IMR-90 (cell line): ENCODE measurements around the gene TRABD2A. TPM values are rescaled to one million over a fixed set of nuclear protein-coding genes. Genes with fewer than 3 reads are reported as not detected.

Experiments used
- ATAC-seq: fragments of 200-7000 bp; cut with Tn5 transposase; 2 replicates; pipeline ENCODE4 v1.9.1; 2020; ENCODE audit warnings: low read depth, mild to moderate bottlenecking, moderate library complexity
- BruUV-seq: library from RNA; stranded (reverse); fragments of 400-500 nt; replicated peaks from 2 replicates; lab custom pipeline; 2021; lab: Mats Ljungman, UMichigan
- CTCF ChIA-PET: fragments of 300-600 bp; formaldehyde crosslinking; extraction: SDS; loops from one replicate; lab custom pipeline; 2021; ENCODE audit warnings: antibody characterized with exemption; lab: Yijun Ruan, JAX
- POLR2A ChIA-PET: fragments of 300-600 bp; sonication (Branson Sonifier 250); formaldehyde crosslinking; loops from one replicate; lab custom pipeline; 2022; ENCODE audit warnings: antibody characterized with exemption; ENCODE audit not compliant: unreplicated experiment; lab: Charles Lee
- DNase-seq: peaks from one replicate; pipeline ENCODE4 v3.0.0; 2013
- H2AFZ ChIP-seq: replicated peaks from 2 replicates; pipeline ENCODE3; 2013; ENCODE audit warnings: low read length, mild to moderate bottlenecking; ENCODE audit not compliant: poor library complexity
- H2AK5ac ChIP-seq: 2 replicates; pipeline ENCODE4 v1.6.1; 2013; ENCODE audit warnings: low read depth, low read length, inconsistent platforms
- H2AK9ac ChIP-seq: replicated peaks from 2 replicates; pipeline ENCODE3; 2013; ENCODE audit warnings: mild to moderate bottlenecking, low read depth, low read length, moderate library complexity; ENCODE audit not compliant: poor library complexity
- H2BK120ac ChIP-seq: 2 replicates; pipeline ENCODE4 v1.6.1; 2013; ENCODE audit warnings: low read depth, low read length, inconsistent platforms
- H2BK15ac ChIP-seq: 3 replicates; pipeline ENCODE4 v1.6.1; 2013; ENCODE audit warnings: low read depth, low read length, inconsistent platforms
- H2BK20ac ChIP-seq: 2 replicates; pipeline ENCODE4 v1.6.1; 2013; ENCODE audit warnings: low read depth, mild to moderate bottlenecking, inconsistent platforms, low read length, moderate library complexity
- H2BK5ac ChIP-seq: 2 replicates; pipeline ENCODE4 v1.6.1; 2013; ENCODE audit warnings: mild to moderate bottlenecking, low read depth, low read length, inconsistent platforms; ENCODE audit not compliant: poor library complexity, severe bottlenecking
- H3K14ac ChIP-seq: replicated peaks from 2 replicates; pipeline ENCODE4 v1.6.1; 2013; ENCODE audit warnings: low read depth, low read length, inconsistent platforms
- H3K18ac ChIP-seq: 2 replicates; pipeline ENCODE4 v1.6.1; 2013; ENCODE audit warnings: low read depth, low read length, control low read depth
- H3K23ac ChIP-seq: 2 replicates; pipeline ENCODE4 v1.6.1; 2013; ENCODE audit warnings: low read depth, low read length, inconsistent platforms
- H3K27ac ChIP-seq: 2 replicates; pipeline ENCODE4 v1.5.1; 2013; ENCODE audit warnings: mild to moderate bottlenecking, control low read depth, low read length; ENCODE audit not compliant: insufficient read depth
- H3K27me3 ChIP-seq: 2 replicates; pipeline ENCODE4 v1.6.1; 2013; ENCODE audit warnings: low read length; ENCODE audit not compliant: control insufficient read depth, insufficient read depth
- H3K36me3 ChIP-seq: 2 replicates; pipeline ENCODE4 v1.6.1; 2013; ENCODE audit warnings: low read length, mixed read lengths; ENCODE audit not compliant: control insufficient read depth, insufficient read depth
- H3K4ac ChIP-seq: 2 replicates; pipeline ENCODE4 v1.6.1; 2013; ENCODE audit warnings: low read depth, low read length, inconsistent platforms
- H3K4me1 ChIP-seq: 2 replicates; pipeline ENCODE4 v1.6.1; 2013; ENCODE audit warnings: low read length, mixed read lengths; ENCODE audit not compliant: control insufficient read depth, insufficient read depth
- H3K4me2 ChIP-seq: 2 replicates; pipeline ENCODE4 v1.6.1; 2013; ENCODE audit warnings: low read depth, mild to moderate bottlenecking, control low read depth, low read length, moderate library complexity
- H3K4me3 ChIP-seq: 2 replicates; pipeline ENCODE4 v1.5.1; 2013; ENCODE audit warnings: low read depth, mild to moderate bottlenecking, control low read depth, low read length, moderate library complexity; ENCODE audit not compliant: insufficient read depth
- H3K56ac ChIP-seq: 2 replicates; pipeline ENCODE4 v1.6.1; 2013; ENCODE audit warnings: low read length, inconsistent platforms; ENCODE audit not compliant: insufficient read depth; ENCODE audit errors: extremely low read depth
- H3K79me1 ChIP-seq, 2 experiments: 2 replicates each; pipeline ENCODE4 v1.6.1; 2013; ENCODE audit warnings: low read length in 2 of 2, inconsistent platforms in 1 of 2, low read depth in 1 of 2
- H3K9ac ChIP-seq: 2 replicates; pipeline ENCODE4 v1.6.1; 2013; ENCODE audit warnings: low read depth, low read length, control low read depth
- H3K9me1 ChIP-seq: 2 replicates; pipeline ENCODE4 v1.6.1; 2013; ENCODE audit warnings: low read length, inconsistent platforms; ENCODE audit not compliant: insufficient read depth
- H3K9me3 ChIP-seq: 2 replicates; pipeline ENCODE4 v1.6.1; 2013; ENCODE audit warnings: low read length; ENCODE audit not compliant: control insufficient read depth, insufficient read depth
- H4K20me1 ChIP-seq: 2 replicates; pipeline ENCODE4 v1.6.1; 2013; ENCODE audit warnings: low read length, inconsistent platforms; ENCODE audit not compliant: insufficient read depth
- H4K5ac ChIP-seq: 2 replicates; pipeline ENCODE4 v1.6.1; 2013; ENCODE audit warnings: mild to moderate bottlenecking, low read depth, low read length, control low read depth
- H4K8ac ChIP-seq, 2 experiments: 2 replicates each; pipeline ENCODE4 v1.6.1; 2013; ENCODE audit warnings: low read depth in 2 of 2, low read length in 2 of 2, control low read depth in 1 of 2, inconsistent platforms in 1 of 2
- H4K91ac ChIP-seq: 2 replicates; pipeline ENCODE4 v1.6.1; 2013; ENCODE audit warnings: low read depth, low read length, inconsistent platforms; ENCODE audit not compliant: insufficient read depth
- BHLHE40 ChIP-seq: fragments of 150-350 bp; IDR thresholded peaks from 2 replicates; pipeline ENCODE4 v1.6.1; 2016; ENCODE audit warnings: mild to moderate bottlenecking, low read depth, low read length
- CHD1 ChIP-seq: IDR thresholded peaks from 2 replicates; pipeline ENCODE4 v1.6.1; 2012; ENCODE audit warnings: low read depth, low read length, improper control_type of control experiment
- MAFK ChIP-seq: IDR thresholded peaks from 2 replicates; pipeline ENCODE4 v1.6.1; 2012; ENCODE audit warnings: low read depth, low read length, improper control_type of control experiment
- MXI1 ChIP-seq: IDR thresholded peaks from 2 replicates; pipeline ENCODE4 v1.6.1; 2012; ENCODE audit warnings: low read depth, mild to moderate bottlenecking, low read length, moderate library complexity, borderline replicate concordance
- NFE2L2 ChIP-seq: fragments of 150-350 bp; IDR thresholded peaks from 2 replicates; pipeline ENCODE4 v1.6.1; 2016; ENCODE audit warnings: low read depth, mild to moderate bottlenecking, low read length
- POLR2A ChIP-seq: IDR thresholded peaks from 2 replicates; pipeline ENCODE4 v1.6.1; 2012; ENCODE audit warnings: mild to moderate bottlenecking, low read depth, low read length
- RCOR1 ChIP-seq: IDR thresholded peaks from 2 replicates; pipeline ENCODE4 v1.6.1; 2012; ENCODE audit warnings: mild to moderate bottlenecking, low read length, improper control_type of control experiment; ENCODE audit not compliant: insufficient replicate concordance
- SMC3 ChIP-seq: fragments of 150-350 bp; IDR thresholded peaks from 2 replicates; pipeline ENCODE4 v1.6.1; 2016; ENCODE audit warnings: low read depth, mild to moderate bottlenecking, antibody characterized with exemption, low read length, moderate library complexity
- WGBS, 2 experiments: methylation state at CpG; one replicate each; pipeline versions ENCODE4 v1.1.5 to v1.1.7; 2013; ENCODE audit warnings: missing lambda C conversion rate in 2 of 2; ENCODE audit not compliant: insufficient read length in 1 of 2; ENCODE audit errors: extremely low coverage in 2 of 2; 5-methylcytosine and 5-hydroxymethylcytosine counted together
- dilution Hi-C: fragments of 300-500 bp; cut with HindIII; formaldehyde crosslinking; loops from one replicate; pipeline ENCODE4 v1.14.3; 2018; ENCODE audit warnings: low sequenced_read_pairs; ENCODE audit not compliant: unreplicated experiment
- in situ Hi-C: fragments of 300-500 bp; cut with MboI; formaldehyde crosslinking; loops from 3 replicates; pipeline ENCODE4 v1.14.3; 2019; ENCODE audit warnings: low sequenced_read_pairs, inconsistent platforms, mixed read lengths
- intact Hi-C: fragments of 100-400 bp; cut with micrococcal nuclease; formaldehyde crosslinking; loops from 2 replicates; pipeline ENCODE4 v1.10.0; 2022
- polyA plus RNA-seq, 3 experiments: library from polyadenylated mRNA; depleted of rRNA; stranded (reverse); fragments of >200 nt; gene quantifications; 2 replicates each; pipeline ENCODE4 v1.2.3, GENCODE V29; 2012; ENCODE audit warnings: low replicate concordance in 1 of 3
- total RNA-seq: library from RNA; depleted of rRNA; stranded (reverse); fragments of >200 nt; gene quantifications from 2 replicates; pipeline ENCODE4 v1.2.3, GENCODE V29; 2012
- TF ChIP-seq, protein P1 (sequence below): fragments of 150-350 bp; IDR thresholded peaks from 2 replicates; pipeline ENCODE4 v1.6.1; 2016; ENCODE audit warnings: low read depth, mild to moderate bottlenecking, low read length, moderate library complexity, borderline replicate concordance

TRABD2A gene
- total and polyA plus RNA-seq, 2 of the 4 experiments (the other 2 are of a cell fraction), result 17.6 to 20.3 TPM

GRCh38 chr2:84881581-84882413 is 913 bp upstream of the TRABD2A start (continued):
- TF ChIP-seq CHD1 (0 out of 2 replicates have a peak, but pooled peaks have one; percentile 42), MAFK (no peak), MXI1 (peak; percentile 46; the same call in 1 of the 2 replicates), POLR2A (0 out of 2 replicates have a peak, but pooled peaks have one; percentile 1)

DNA sequence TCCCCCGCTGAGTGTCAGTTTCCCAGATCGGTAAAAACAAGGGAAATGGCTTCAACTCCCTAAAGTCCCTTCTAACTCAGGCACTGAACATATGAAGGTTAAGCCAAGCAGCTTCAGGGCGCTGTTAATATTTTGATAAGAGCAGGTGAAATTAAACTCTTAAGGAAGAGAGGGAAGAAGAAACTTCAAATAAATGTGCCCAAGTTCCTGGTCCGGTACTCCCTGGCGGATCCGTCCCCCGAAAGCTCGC is 564 bp downstream of the TRABD2A start:
- ChIA-PET POLR2A (no interaction called here), CTCF (no interaction called here)
- no peak overlapping the region; the same call in 1 of the 2 replicates for H2BK20ac ChIP-seq
- ATAC-seq (no peak), DNase-seq (no peak)
- peak overlapping the region; percentile 89 for H3K4me2 ChIP-seq
- peak overlapping the region; percentile 91 for H3K4me3 ChIP-seq
- TF ChIP-seq RCOR1 (no peak), NFE2L2 (no peak), MAFK (no peak), SMC3 (no peak), BHLHE40 (no peak)
- TF ChIP-seq, protein P1, sequence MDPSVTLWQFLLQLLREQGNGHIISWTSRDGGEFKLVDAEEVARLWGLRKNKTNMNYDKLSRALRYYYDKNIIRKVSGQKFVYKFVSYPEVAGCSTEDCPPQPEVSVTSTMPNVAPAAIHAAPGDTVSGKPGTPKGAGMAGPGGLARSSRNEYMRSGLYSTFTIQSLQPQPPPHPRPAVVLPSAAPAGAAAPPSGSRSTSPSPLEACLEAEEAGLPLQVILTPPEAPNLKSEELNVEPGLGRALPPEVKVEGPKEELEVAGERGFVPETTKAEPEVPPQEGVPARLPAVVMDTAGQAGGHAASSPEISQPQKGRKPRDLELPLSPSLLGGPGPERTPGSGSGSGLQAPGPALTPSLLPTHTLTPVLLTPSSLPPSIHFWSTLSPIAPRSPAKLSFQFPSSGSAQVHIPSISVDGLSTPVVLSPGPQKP, result no peak
- peak overlapping the region; percentile 68 for H2BK120ac ChIP-seq
- H3K27ac ChIP-seq, result peak overlapping the region; percentile 78
- in situ Hi-C loops (loop anchor here (5.0 kb wide), 1 partner anchor 388 kb away; no protein-coding TSS in a partner anchor), intact Hi-C loops (loop anchor here (2.0 kb wide), 1 partner anchor 250 kb away; no protein-coding TSS in a partner anchor), dilution Hi-C loops (no loop called here)
- H3K4ac ChIP-seq, result peak overlapping the region; percentile 63
- peaks cover 10% of the 10 kb centered on the region; the same call in 1 of the 2 replicates for H3K9me1 ChIP-seq
- no TSS peak for BruUV-seq
- no peaks in the 10 kb centered on the region for H3K9me3 ChIP-seq
- peak overlapping the region; percentile 82; the same call in 1 of the 2 replicates for H3K56ac ChIP-seq
- WGBS, 2 experiments, result 0% methylated on average over 5 of the region's 8 CpGs; no CpG with 5 or more reads in 1 of the 2 experiments
- H2AK9ac ChIP-seq, result peak overlapping the region; percentile 90
- peak overlapping the region; percentile 88; the same call in 2 of the 3 replicates for H2BK15ac ChIP-seq
- H3K27me3 ChIP-seq, result no peaks in the 10 kb centered on the region
- H3K23ac ChIP-seq, result peak overlapping the region; percentile 84
- no peaks in the 10 kb centered on the region for H3K36me3 ChIP-seq
- H3K14ac ChIP-seq, result peak overlapping the region; percentile 71
- peak overlapping the region; percentile 66 for H3K18ac ChIP-seq
- peak overlapping the region; percentile 62 for H4K91ac ChIP-seq
- H4K20me1 ChIP-seq, result no peaks in the 10 kb centered on the region
- H4K8ac ChIP-seq, result peak overlapping the region; percentile 46 to 82
- H2BK5ac ChIP-seq, result peak overlapping the region; percentile 73
- H3K9ac ChIP-seq, result peak overlapping the region; percentile 84
- peak overlapping the region; percentile 95 for H2AFZ ChIP-seq
- H2AK5ac ChIP-seq, result peak overlapping the region; percentile 35; the same call in 1 of the 2 replicates
- peak overlapping the region; percentile 56 for H4K5ac ChIP-seq
- H3K4me1 ChIP-seq, result peaks cover 13% of the 10 kb centered on the region
- peaks cover 21 to 39% of the 10 kb centered on the region in 2 experiments; a peak in 3 of 4 replicates for H3K79me1 ChIP-seq
